ENCODE results near the gene PRAMEF9.

GRCh38 chr1:13228343-13228781, 56.7 kb downstream of the PRAMEF9 start:
- TF ChIP-seq MIER3 (CRISPR knock-in tag; IDR thresholded peaks at IDR 0.05; ENCODE audit: borderline replicate concordance) (no peak), ZNF335 (CRISPR knock-in tag; IDR thresholded peaks at IDR 0.05) (no peak), POLR2AphosphoS5 (IDR thresholded peaks at IDR 0.05; ENCODE audit: low read depth, low read length) (no peak), TSC22D2 (CRISPR knock-in tag; IDR thresholded peaks at IDR 0.05; ENCODE audit: borderline replicate concordance) (no peak), HNRNPLL (IDR thresholded peaks at IDR 0.05; ENCODE audit: low read depth, low read length, poor library complexity, severe bottlenecking) (no peak), KDM5B (CRISPR knock-in tag; IDR thresholded peaks at IDR 0.05; ENCODE audit: borderline replicate concordance) (no peak)
- TF ChIP-seq, protein P1, sequence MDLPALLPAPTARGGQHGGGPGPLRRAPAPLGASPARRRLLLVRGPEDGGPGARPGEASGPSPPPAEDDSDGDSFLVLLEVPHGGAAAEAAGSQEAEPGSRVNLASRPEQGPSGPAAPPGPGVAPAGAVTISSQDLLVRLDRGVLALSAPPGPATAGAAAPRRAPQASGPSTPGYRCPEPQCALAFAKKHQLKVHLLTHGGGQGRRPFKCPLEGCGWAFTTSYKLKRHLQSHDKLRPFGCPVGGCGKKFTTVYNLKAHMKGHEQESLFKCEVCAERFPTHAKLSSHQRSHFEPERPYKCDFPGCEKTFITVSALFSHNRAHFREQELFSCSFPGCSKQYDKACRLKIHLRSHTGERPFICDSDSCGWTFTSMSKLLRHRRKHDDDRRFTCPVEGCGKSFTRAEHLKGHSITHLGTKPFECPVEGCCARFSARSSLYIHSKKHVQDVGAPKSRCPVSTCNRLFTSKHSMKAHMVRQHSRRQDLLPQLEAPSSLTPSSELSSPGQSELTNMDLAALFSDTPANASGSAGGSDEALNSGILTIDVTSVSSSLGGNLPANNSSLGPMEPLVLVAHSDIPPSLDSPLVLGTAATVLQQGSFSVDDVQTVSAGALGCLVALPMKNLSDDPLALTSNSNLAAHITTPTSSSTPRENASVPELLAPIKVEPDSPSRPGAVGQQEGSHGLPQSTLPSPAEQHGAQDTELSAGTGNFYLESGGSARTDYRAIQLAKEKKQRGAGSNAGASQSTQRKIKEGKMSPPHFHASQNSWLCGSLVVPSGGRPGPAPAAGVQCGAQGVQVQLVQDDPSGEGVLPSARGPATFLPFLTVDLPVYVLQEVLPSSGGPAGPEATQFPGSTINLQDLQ (CRISPR knock-in tag; IDR thresholded peaks at IDR 0.05) = no peak
- TF ChIP-seq, protein P2, sequence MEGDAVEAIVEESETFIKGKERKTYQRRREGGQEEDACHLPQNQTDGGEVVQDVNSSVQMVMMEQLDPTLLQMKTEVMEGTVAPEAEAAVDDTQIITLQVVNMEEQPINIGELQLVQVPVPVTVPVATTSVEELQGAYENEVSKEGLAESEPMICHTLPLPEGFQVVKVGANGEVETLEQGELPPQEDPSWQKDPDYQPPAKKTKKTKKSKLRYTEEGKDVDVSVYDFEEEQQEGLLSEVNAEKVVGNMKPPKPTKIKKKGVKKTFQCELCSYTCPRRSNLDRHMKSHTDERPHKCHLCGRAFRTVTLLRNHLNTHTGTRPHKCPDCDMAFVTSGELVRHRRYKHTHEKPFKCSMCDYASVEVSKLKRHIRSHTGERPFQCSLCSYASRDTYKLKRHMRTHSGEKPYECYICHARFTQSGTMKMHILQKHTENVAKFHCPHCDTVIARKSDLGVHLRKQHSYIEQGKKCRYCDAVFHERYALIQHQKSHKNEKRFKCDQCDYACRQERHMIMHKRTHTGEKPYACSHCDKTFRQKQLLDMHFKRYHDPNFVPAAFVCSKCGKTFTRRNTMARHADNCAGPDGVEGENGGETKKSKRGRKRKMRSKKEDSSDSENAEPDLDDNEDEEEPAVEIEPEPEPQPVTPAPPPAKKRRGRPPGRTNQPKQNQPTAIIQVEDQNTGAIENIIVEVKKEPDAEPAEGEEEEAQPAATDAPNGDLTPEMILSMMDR (CRISPR knock-in tag; IDR thresholded peaks at IDR 0.05) = peak; percentile 24

All from HepG2 (cell line).